Fibroblast of skin of scalp (primary cell): ENCODE results near the gene C16orf92. TPM values are rescaled to one million over a fixed set of nuclear protein-coding genes. Genes with fewer than 3 reads are reported as not detected.

Source experiments
- DNase-seq: peaks from one replicate; pipeline ENCODE4 v3.0.0-alpha.2; 2013
- polyA plus RNA-seq, 2 experiments: library from polyadenylated mRNA; unstranded; fragments of 120-200 nt; gene quantifications; one replicate each; pipeline ENCODE4 v1.2.1, GENCODE V29; 2013; ENCODE audit not compliant: insufficient read length in 2 of 2

The C16orf92 gene, protein sequence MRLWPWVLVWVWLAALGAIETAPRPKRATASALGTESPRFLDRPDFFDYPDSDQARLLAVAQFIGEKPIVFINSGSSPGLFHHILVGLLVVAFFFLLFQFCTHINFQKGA
- polyA plus RNA-seq (2013, experiment 1 of 2; ENCODE audit: insufficient read length), result not detected
- not detected for polyA plus RNA-seq (2013, experiment 2 of 2; ENCODE audit: insufficient read length)

DNA sequence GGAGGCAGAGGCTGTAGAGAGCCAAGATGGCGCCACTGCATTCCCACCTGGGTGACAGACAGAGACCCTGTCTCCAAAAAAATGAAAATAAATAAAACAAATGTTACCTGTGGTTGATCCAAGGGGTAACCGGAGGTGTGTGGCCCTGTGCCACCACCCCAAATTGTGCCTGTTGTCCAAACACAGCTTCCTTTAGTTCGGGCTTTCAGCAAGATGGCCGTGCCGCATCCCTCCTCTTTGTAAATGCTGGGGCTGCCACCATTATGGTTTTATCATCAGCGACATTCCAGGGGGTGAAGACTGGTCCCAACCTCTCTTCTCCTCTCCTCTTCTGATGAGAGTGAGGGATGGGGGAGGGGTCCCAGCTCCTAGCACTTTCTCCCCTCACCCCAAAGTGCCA is at the start of gene C16orf92:
Gene C16orf92, plus strand, starts transcription at position 312 of the 400 bp plus-strand sequence. CDS start 143 bp downstream, outside the sequence.
- no peak for DNase-seq

DNA sequence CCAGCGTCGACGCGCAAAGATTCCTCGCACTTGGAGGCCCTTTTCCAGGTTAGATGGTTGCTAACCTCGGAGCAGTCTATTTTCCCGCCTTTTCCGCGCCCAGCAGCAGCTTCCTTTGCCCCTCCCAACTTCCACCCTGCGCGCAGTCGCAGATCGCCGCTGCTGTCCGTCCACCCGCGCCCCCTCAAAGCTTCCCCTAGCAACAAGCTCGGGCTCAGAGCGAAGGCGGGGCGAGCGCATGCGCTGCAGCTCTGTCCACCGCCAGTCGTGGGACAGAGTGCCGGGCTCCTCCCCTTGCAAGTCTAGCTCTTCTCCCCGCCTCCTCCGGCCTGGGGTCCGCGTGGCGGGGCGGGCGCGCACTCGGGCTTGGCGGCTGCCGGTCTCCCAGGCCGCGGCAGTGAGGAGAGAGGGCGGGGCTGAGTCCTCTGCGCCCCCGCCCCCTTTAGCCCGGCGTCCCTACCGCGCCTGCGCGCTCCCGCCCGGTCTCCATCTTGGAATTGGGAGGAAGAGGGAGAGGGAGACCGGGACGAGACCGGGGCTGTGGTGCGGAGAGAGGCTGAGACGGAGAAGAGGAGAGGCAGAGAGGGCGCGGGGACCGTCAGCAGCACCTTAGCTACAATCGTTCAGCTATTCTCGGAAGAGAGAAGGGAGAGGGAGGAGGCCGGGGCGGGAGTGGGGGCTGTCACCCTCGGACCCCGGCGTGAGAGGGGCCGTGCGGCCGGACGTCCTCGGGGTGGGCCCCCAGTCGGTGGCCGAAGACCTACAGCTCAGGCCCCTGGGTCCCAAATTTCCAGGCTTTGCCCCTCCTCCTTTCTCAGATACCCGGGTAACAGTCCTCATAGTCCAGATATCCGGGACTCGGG is 49.4 kb upstream of the C16orf92 start, which contains the start of gene TAOK2:
Gene TAOK2, plus strand, starts transcription at position 485 of the 863 bp plus-strand sequence. CDS start 3,905 bp downstream, outside the sequence.
- DNase-seq, result peak; percentile 100

DNA sequence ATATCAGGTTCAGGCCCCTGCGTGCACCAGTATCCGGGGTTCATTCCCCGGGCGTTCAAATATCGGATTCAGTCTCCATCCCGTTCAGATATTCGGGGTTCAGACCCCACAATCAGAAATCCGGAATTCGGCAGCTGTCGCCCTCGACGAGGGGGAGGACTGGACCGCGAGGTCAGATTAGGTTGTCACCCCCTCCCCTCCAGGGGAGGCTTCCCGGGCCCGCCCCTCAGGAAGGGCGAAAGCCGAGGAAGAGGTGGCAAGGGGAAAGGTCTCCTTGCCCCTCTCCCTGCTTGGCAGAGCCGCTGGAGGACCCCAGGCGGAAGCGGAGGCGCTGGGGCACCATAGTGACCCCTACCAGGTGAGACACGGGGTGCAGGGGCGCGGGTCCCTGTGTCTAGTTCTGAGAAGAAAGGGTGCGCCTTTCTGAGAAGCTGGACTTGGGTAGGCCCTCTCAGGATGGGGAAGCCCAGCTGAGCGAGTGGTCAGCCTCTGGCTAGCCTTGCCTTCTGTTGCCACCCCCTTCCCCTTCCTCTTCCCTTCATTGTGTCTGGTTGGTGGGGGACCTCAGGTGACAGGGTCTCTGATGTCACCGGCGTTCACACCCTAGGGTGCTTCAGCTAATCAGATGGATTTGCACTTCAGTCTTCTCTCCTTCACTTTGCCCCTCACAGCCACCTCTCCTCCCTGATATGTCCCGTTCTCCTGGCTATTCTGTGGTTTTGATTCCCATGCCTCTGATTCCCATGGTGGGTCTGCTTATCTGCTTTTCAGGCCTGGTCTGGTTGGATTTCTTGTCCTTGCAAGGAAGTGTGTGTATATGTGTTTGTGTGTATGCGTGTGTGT is 48.5 kb upstream of the C16orf92 start:
- no peak for DNase-seq

DNA sequence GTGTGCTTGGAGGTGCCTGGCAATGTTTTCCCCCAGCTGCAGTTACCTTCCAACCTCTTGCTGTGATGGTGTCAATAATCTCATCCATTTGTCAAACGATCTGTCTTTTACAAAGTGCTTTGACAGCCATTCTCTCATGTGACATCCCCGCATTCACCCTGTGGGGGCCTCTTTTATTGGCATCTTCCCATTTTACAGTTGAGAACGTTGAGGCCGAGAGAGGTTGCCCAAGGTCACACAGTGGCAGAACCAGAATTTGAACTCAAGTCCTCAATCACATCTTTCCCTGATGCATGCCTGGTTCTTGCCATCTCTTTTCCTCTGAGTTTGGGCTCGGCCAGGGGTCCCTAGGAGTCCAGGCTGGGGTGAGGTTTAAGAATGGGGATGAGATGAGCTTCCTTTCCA is 47.9 kb upstream of the C16orf92 start:
- DNase-seq, result no peak

DNA sequence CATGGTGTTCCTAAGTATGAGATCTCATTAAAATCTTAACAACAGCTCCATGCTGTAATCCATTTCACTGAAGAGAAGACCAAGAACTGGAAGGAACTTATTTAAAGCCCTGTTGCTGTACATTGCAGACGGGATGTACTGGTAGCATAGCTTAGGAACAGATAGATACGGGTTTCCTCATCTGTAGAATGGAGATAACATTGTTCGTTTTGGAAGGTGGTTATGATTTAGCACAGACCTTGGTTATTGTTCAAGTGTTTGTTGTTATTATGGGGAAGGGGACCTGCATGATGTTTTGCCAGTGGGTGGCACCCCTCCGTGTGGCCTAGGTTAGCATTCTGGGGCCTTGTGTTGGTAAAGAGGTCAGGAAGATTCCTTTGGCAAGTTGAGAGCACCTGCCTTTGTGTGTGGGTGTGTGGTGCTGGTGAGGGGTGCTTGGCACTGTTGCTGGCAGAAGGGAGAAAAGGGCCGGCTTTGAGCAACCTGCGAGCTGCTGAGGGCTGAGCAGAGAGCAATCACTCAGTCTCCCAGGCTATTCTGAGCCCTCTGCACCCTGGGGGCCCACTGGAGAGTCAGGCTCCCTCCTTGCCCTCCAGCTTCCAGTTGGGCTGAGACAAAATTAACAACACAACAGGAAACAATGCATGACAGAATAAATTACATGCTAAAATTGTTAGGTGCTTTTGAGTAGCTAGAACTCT is 47.0 kb upstream of the C16orf92 start:
- no peak for DNase-seq

DNA sequence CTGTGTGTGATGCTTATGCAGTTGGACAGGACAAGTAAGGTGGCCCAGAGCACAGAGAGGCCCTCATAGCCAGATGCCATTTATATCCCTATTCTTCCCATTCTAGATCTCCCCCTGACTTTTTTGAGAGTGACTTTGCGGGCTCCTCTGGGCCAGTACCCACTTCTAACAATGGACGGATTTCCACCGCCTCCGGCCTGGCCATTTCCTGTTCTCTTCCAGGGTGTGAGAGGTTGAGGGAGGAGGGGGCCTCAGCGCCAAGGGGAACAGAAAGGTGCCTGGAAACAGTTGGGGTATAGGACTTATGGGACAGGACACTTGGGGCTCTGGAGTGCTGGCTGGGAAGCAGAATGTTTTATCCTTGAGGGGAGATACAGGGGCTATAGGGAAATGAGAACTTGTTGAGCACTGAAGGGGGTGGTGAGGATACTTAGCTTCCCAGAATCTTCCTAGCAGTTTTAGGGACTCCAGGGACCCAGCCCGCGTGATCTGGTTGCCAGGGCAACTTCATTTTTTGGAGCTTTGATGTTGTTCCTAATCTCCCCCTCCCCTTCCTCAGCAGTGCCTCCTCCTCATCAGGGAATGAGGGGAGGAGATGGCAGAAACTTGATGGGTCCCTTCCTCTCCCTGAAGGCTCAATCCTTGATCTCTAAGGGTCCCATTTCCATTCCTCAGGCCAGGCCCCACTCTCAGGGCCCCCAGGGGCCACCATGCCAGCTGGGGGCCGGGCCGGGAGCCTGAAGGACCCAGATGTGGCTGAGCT is 45.8 kb upstream of the C16orf92 start:
- no peak for DNase-seq

DNA sequence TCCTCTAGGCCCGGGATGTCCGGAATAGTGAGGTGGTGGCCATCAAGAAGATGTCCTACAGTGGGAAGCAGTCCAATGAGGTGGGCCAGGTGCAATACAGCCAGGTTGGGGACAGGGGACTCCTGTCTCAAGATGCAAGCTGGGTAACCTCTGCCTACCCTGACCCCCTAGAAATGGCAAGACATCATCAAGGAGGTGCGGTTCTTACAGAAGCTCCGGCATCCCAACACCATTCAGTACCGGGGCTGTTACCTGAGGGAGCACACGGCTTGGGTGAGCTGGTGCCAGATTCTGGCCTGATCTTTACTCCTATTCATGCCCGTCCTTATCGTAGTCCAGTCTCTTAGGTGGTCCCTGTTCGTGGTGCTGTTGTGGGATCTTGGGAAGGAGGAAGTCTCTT is 44.9 kb upstream of the C16orf92 start:
- no peak for DNase-seq

DNA sequence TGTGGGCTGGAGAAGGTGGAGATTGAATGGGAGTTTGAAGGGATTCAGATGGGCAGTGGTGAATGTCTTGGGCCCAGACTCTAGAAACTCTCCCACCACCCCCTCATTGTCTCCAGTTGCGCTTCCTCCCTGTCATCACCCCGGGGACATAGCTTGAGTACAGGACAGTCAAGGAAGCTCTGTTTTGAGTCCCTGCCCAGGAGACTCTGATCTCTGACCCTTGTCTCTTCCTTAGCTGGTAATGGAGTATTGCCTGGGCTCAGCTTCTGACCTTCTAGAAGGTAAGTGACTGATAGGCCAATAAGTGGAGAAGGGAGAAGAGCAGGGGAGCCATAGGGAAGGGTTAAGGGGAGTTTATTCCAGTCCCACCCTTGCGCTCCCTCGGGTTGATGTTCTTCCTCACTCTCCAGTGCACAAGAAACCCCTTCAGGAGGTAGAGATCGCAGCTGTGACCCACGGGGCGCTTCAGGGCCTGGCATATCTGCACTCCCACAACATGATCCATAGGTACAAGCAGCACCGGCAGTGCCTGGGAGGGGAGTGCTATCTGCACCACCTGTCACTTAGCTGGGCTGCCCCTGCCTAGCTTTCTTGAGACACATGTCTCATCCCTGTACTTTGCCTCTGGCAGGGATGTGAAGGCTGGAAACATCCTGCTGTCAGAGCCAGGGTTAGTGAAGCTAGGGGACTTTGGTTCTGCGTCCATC is 44.3 kb upstream of the C16orf92 start:
- no peak for DNase-seq

DNA sequence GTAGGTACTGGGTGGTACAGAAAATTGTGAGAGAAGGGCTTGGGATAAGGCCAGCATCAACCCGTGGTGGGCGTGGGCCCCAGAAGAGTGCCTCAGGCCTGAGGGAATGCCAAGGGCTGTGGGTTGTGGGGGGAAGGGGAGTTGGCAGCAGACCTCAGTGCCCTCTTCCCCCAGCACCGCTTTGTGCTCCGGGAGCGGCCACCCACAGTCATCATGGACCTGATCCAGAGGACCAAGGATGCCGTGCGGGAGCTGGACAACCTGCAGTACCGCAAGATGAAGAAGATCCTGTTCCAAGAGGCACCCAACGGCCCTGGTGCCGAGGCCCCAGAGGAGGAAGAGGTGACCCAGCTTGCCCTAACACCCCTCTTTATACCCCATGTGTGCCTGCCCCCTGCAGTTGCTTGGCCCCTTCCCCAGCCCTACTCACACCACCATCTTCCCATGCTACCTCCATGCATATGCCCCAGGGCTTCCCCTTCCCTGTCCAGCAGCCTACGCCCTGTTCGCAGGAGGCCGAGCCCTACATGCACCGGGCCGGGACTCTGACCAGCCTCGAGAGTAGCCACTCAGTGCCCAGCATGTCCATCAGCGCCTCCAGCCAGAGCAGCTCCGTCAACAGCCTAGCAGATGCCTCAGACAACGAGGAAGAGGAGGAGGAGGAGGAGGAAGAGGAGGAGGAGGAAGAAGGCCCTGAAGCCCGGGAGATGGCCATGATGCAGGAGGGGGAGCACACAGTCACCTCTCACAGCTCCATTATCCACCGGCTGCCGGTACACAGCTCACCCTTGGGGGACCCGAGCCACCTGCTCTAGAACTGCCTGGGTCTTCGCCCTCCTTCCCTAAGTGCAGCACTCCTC is 40.2 kb upstream of the C16orf92 start:
- no peak for DNase-seq

DNA sequence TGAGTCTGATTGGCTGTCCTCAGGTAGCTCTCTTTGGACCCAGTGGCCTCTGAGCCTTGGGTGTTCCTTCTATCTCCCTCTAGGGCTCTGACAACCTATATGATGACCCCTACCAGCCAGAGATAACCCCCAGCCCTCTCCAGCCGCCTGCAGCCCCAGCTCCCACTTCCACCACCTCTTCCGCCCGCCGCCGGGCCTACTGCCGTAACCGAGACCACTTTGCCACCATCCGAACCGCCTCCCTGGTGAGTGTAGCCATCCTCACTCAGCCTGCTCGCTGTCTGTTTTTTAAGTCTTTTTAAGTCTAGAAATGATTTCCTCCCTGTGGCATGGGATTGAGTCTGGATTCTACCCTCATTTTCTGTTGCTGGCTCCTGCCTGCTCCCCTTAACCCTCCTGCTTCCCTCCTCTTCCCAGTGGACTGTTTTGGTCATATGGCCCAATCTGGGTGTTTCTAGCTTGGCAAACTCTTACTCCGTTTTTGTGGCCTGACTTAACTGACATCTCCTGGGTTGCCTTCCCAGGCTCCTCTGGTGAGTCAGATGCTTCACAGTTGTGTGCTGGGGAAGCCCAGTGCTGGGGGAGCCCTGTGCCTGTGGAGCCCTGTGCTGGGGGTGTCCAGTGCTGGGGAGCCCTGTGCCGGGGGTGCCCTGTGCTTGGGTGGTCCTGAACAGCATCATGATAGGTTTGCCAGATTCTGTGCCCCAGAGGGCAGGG is 39.4 kb upstream of the C16orf92 start:
- DNase-seq, result no peak

DNA sequence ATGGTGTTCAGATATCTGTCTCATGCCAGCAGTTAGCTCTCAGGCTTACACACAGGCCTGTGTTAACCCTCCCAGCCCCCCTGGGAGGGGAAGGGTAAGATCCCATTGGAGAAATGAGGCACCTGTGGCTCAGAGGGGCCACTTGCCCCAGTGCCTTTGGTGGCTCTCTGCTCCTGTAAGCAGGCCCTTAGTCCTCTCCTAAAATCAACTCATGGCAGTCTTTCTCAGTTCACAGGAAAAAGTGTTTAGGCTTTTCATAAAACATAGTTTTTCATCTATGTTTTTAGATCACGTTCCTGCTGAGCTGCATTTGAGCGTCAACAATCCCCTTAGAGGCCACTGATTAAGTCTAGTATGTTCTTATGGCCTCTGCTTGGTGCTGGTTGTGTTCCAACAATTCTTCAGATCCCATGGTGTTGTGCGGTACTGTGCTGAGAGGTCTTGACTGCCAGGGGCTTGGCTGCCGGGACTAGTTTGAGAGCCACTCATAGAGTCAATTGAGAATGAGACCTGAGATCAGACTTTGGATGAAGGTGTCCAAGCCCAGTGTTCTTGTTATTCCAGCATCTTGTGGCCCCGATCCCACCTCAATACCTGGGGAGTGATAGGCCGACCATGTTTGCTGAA is 38.7 kb upstream of the C16orf92 start:
- no peak for DNase-seq

DNA sequence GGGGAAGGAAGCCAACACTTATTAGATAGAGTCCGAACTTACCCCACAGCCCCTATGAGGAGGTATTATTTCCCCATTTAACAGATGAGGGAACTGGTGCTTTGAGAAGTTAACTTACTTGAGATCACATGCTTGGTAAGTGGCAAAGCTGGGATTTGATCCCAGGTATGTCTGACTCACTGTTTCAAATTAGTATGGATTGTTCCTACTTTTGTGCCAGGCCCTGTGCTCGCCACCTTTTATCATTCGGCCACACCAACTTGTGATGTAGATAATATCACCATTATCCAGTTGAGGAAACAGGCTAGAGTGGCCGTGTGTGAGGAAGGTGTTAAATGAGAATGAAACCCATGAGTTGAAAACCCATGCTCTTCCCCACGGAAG is 38.2 kb upstream of the C16orf92 start:
- DNase-seq, result no peak

DNA sequence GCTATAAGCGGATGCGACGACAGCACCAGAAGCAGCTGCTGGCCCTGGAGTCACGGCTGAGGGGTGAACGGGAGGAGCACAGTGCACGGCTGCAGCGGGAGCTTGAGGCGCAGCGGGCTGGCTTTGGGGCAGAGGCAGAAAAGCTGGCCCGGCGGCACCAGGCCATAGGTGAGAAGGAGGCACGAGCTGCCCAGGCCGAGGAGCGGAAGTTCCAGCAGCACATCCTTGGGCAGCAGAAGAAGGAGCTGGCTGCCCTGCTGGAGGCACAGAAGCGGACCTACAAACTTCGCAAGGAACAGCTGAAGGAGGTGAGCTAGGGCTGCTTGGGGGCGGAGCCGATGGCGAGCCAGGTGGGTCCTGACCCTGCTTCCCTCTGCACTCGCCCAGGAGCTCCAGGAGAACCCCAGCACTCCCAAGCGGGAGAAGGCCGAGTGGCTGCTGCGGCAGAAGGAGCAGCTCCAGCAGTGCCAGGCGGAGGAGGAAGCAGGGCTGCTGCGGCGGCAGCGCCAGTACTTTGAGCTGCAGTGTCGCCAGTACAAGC is 37.7 kb upstream of the C16orf92 start:
- no peak for DNase-seq

DNA sequence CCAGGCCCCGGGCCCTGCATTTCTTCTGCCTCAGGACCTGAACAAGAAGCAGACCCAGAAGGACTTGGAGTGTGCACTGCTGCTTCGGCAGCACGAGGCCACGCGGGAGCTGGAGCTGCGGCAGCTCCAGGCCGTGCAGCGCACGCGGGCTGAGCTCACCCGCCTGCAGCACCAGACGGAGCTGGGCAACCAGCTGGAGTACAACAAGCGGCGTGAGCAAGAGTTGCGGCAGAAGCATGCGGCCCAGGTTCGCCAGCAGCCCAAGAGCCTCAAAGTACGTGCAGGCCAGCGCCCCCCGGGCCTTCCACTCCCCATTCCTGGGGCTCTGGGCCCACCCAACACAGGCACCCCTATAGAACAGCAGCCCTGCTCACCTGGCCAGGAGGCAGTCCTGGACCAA is 36.8 kb upstream of the C16orf92 start:
- no peak for DNase-seq

DNA sequence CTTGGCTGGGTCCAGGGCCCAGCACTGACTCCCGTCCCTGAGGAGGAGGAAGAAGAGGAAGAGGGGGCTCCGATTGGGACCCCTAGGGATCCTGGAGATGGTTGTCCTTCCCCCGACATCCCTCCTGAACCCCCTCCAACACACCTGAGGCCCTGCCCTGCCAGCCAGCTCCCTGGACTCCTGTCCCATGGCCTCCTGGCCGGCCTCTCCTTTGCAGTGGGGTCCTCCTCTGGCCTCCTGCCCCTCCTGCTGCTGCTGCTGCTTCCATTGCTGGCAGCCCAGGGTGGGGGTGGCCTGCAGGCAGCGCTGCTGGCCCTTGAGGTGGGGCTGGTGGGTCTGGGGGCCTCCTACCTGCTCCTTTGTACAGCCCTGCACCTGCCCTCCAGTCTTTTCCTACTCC is 36.1 kb upstream of the C16orf92 start:
- DNase-seq, result no peak

DNA sequence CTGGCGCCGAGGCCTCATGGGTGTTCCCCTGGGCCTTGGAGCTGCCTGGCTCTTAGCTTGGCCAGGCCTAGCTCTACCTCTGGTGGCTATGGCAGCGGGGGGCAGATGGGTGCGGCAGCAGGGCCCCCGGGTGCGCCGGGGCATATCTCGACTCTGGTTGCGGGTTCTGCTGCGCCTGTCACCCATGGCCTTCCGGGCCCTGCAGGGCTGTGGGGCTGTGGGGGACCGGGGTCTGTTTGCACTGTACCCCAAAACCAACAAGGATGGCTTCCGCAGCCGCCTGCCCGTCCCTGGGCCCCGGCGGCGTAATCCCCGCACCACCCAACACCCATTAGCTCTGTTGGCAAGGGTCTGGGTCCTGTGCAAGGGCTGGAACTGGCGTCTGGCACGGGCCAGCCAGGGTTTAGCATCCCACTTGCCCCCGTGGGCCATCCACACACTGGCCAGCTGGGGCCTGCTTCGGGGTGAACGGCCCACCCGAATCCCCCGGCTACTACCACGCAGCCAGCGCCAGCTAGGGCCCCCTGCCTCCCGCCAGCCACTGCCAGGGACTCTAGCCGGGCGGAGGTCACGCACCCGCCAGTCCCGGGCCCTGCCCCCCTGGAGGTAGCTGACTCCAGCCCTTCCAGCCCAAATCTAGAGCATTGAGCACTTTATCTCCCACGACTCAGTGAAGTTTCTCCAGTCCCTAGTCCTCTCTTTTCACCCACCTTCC is 35.5 kb upstream of the C16orf92 start:
- no peak for DNase-seq

DNA sequence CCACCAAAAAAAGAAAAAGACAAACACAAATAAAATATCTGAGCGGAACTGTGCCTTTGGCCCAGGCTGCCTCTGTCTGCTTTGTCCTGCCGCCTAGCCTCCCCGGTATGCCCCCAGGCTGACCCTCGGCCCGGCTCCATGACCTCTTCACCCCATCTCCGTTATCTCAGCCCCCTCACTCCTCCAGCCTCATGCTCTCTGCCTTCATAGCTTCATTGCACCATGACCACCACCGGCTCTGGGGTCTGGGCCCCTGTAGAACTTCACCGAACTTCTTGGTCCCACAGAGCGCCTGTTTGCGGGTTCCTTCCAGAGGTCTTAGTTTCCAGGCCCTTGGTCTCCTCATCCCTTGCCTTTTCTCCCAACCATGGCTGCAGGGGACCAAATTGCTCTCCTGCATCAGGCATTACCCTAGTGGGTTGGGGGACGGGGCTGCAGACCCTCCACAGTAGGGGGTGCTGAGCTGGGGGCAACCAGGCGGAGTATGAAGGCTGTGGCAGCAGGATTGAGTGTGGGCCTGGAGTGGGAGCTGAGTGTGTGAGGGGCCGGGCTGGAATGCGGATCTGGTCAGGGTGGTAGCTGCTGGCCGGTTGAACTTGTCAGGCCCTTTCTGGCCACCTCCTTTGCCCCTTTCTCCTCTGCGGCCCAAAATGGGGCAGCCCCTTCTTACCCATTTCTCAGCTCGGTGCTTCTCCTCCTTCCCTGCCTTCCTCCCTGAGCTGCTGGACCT is 34.5 kb upstream of the C16orf92 start:
- no peak for DNase-seq
